Measurements from ENCODE around the gene SLC38A7.

The SLC38A7 gene

DNA sequence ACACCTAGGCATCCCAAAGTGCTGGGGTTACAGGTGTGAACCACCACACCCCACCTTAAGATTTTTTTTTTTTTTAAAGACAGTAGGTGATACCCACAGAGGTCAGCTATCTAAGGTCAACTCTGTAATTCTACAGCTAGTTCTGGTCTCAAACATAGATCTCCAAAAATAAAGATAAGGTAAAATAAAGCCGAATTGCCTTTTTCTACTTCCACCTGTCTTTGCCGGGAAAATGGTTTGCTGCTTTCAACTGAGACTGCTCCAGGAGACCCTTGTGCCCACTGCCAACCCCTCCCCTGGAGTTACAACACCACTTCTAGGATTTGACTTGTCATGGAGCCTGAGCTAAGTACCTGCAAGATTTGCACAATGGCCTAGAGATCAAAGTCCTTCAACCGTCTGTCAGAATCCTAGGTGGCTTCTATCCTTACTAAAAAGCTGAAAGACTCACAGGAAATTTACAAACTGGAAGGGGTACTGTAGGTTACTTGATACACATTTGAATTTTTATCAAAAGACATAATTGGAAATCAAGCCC is 50.2 kb downstream of the SLC38A7 start:
- DNase-seq, result no peak

DNA sequence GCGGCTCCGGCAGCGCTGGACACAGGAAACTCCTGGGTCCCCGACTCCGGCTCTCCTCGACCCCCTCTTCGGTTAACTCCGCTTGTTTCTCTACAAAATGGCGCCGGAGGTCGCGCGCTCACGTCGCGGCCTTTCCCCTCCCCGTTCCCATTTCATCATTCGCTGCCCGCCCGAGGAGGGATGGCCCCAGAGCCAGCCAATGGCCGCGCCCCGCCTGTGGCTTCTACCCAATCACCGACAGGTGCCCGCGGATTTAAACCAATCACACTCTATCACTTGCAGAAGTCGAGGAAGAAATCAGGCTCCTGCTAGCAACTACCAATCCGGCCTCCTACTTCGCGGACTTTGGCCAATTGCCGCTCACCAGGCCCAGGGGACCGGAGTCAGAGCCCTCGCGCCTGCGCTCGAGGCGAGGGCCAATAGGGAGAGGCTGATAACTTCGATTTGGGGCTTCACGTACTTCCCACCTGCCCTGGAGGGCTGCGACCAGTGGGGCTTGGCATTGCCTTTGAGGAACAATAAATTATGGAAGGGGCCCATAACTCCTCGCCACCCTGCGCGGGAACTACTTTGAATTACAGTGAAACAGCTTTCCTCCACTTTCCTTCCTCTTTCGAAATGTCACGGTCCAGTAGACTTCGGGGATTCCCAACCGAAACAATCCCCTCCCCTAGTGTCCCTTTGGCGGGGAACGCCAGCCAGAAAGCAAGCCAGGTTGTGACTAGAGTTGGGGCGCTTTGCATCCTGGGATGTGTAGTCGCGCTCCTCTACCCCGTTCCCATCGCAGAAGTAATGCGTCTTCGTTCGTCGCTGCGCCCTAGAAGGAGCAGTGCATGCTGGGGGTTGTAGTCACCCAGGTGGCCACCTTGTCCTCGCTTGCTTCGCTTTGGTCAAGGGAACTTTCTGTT is 54.6 kb downstream of the SLC38A7 start, which contains the start of gene CNOT1:
TSS of gene CNOT1 (minus strand) at position 94 of the 908 bp plus-strand sequence. CDS start 30,489 bp downstream, outside the sequence.
- peak; percentile 99 for DNase-seq

DNA sequence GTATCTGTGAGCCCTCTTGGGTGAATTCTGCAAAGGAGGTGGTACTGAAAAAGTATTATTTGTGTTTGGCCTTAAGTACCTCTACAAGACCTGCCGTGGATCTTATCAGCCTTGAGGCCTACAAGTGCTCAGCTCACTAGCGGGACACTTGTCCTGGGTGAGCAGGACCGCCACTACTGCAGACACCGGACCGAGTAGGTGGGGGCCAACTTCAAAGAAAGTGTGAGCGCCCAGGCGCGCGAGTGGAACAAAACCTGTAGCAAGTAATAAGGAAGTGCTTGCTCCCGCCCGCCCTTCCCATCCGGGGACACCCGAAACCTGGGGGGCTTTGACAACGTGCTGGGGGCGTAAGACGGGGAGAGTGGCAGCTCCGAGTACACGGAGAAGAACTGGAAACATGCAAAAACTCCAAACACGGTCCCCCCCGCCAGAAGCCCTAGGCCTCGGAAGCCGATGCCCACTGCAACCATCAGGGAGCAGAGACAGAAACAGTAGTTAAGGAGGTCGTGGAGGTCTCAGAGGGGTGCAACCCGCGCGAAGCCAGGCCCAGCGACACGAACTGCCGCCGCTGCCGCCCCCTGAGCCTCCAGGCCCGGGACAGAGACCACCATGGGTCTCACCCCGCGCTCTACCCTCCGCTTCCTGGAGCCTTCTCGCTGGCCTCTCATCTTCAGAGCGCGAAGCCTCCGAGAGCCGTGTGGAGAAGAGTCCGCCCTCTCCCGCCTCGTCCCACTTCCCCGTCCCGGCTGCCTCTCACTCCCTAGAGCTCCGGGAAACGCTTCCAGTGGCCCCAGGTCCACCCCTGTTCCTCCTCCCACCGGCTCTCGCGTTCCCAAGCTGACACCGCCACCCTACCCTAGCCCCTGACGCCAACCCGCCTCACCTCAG is 55.5 kb downstream of the SLC38A7 start:
- DNase-seq, result peak; percentile 29 to 43

DNA sequence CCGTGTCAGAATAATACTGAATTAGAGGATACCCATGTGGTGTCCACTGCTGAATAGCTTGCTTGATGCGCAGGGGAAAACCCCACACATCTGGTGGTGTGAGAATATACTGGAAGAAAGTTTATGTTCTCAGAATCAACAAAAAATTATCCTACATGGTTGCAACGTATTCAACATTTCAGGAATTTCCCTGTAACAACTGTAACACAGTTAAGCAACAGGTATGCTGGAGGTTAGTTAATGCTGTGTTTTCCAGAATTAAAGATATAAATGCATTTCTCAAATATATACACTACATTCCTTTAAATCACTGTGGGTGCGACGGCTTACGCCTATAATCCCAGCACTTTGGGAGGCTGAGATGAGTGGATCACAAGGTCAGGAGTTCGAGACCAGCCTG is 60.4 kb downstream of the SLC38A7 start:
- no peak for DNase-seq

DNA sequence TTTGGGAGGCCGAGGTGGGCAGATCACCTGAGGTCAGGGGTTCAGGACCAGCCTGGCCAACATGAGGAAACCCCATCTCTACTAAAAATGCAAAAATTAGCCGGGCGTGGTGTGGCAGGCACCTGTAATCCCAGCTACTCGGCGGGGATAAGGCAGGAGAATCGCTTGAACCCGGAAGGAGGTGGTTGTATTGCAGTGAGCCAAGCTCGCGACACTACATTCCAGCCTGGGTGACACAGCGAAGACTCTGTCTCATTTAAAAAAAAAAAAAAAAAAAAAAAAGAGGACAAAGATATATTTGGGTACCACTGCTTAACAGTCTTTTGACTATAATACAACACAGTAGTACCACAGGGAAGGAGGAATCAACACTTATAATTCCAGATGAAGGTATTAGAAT is 64.2 kb downstream of the SLC38A7 start:
- DNase-seq, result no peak

DNA sequence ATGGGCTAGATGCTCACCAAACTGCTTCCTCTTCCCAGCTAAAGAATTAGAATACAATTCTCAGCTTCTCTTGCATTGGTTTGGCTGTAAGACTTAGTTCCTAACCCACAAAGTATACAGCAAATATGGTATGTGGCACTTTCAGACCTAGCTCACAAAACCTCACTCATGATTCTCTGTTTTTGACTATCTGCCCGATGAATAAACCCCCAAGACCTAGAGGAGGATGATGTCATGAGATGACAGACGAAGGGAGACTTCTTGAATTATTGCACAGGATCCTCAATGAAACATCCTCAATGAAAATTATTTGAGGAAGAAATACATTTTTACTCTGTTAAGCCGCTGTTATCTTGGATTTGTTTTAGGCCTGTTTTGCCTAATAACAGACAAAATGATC is 69.3 kb downstream of the SLC38A7 start:
- DNase-seq, result no peak
